Stimulated activated CD8-positive, alpha-beta memory T cell treated with anti-CD3 and anti-CD28 coated beads, Interleukin-4, amount 100 ng/mL, for 48 hours (primary cell): Measurements from ENCODE around the gene HSPA1B.
A peak's percentile ranks its signal among the peaks of the same experiment; 100 is the strongest.
"Not testable (repeated sequence)": the region's sequence is repeated elsewhere in the genome, so short reads cannot be mapped to it uniquely, and the experiment has no call there.

ENCODE experiments used
- DNase-seq: peaks from one replicate; pipeline ENCODE4 v3.0.0-alpha.2; 2020

HSPA1B gene

DNA sequence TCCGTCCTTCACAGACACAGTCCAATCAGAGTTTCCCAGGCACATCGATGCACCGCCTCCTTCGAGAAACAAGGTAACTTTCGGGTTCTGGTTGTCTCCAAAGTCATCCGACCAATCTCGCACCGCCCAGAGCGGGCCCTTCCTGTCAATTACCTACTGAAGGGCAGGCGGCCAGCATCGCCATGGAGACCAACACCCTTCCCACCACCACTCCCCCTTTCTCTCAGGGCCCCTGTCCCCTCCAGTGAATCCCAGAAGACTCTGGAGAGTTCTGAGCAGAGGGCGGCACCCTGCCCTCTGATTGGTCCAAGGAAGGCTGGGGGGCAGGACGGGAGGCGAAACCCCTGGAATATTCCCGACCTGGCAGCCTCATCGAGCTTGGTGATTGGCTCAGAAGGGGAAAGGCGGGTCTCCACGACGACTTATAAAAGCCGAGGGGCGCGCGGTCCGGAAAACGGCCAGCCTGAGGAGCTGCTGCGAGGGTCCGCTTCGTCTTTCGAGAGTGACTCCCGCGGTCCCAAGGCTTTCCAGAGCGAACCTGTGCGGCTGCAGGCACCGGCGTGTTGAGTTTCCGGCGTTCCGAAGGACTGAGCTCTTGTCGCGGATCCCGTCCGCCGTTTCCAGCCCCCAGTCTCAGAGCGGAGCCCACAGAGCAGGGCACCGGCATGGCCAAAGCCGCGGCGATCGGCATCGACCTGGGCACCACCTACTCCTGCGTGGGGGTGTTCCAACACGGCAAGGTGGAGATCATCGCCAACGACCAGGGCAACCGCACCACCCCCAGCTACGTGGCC is at the start of gene HSPA1B:
Gene HSPA1B, plus strand, starts transcription at position 453 of the 794 bp plus-strand sequence. Its CDS starts 213 bp downstream, at position 666.
- DNase-seq: peak; percentile 93

DNA sequence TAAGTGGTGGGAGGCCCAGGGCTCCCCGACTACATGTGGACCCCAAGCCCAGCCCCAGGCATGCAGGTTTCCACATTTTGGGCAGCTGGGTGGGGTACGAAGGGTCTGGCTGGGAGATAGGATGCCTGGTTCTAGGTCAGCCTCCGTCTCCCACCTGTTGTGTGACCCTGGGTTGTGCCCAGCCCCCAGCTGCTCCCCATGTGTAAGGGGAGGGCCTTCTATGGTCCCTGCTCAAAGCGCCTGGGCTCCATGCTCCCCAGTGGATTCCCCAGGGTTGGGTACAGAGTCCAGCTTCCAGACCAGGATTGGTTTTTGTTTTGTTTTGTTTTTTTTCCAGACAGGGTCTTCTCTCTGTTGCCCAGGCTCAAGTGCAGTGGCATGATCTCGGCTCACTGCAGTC is 49.3 kb upstream of the HSPA1B start:
- no peak for DNase-seq

GRCh38 chr6:31778999-31779885 is 48.3 kb upstream of the HSPA1B start:
- no peak for DNase-seq

DNA sequence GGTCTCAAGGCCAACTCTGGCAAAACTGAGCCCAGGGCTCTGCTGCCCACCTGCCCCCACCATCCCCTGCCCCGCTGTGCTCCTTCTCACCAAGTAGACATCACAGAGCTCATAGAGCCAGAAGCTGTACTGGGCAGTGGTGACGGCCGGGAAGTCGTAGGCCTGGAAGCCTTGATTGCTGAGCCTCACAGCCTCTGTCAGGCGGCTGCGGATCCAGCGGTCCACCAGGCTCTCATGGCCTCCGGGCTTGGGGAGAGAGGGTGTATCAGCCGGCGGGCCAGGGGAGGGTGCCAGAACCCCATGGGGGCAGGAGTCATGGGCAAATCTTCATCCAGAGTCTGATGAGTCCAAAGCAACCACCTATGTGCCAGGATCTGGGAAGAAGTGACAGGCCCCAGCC is 47.6 kb upstream of the HSPA1B start:
- no peak for DNase-seq

DNA sequence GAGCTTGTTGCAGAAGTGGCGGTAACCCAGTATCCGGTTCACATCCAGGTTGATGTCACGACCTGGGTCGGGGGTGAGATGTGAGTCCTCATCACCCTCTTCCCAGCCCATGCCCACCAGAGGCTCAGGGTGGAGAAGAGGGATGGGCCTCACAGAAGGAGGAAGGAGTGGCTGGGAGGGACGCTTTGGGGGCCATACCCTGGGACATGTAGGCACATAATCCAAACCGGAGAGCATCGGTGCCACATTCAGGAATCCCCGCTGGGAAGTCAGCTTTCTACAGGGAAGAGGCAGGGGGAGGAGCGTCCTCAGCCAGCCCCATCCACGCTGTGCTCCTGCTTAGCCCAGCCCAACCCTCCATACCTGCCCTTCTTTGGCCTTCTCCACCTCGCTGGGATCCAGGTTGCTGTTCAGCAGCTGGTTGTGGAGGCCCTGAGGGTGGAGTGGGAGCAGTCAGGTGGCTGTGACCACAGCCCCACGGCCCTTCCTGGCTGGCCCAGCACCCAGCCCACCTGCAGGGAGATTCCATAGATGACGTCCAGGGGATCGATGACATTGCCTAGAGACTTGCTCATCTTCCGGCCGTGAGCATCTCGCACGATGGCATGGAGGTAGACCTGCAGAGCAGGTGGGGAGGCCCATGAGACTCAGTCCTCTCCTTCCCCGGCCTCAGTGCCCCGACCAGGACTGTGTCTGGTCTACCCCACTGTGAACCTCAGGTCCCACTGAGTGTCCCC is 46.9 kb upstream of the HSPA1B start:
- DNase-seq: no peak

DNA sequence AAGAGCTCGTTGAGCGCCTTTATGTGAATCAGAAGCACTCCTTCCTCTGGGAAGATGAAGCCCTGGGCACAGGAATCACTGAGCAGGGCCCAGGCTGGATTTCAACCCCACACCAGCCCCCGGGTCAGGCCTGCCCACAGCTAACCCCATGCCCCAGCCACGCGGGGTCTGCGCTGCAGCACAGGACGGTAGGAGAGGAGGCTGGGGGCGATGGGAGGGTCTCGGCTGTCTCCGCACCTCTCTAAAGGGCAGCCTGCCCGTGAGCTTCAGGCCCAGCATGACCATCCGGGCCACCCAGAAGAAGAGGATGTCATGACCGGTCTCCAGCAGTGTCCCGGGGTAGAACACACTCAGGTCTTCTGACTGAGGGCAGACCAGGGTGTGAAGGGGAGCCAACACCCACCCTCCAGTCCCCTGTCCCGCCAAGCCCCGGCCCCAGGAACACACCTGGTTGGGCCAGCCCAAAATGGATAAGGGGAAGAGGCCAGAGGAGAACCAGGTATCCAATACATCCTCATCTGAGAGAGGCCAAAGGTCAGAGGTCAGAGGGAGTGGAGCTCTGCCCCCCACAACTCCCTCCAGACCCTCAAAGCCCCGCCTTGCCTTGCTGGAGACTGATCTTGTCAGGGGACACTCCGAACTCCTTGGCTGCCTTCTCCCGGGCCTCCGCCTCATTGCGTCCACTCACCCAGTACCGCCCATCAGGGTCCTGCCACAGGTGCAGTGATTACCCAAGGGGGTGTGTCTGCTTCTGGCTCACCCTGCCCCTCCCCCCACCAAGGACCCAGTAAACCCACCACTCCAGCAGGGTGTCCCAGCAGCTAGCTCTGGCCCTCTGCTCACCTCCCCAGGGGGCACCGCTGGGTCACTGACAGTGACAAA is 46.1 kb upstream of the HSPA1B start:
- DNase-seq: no peak

DNA sequence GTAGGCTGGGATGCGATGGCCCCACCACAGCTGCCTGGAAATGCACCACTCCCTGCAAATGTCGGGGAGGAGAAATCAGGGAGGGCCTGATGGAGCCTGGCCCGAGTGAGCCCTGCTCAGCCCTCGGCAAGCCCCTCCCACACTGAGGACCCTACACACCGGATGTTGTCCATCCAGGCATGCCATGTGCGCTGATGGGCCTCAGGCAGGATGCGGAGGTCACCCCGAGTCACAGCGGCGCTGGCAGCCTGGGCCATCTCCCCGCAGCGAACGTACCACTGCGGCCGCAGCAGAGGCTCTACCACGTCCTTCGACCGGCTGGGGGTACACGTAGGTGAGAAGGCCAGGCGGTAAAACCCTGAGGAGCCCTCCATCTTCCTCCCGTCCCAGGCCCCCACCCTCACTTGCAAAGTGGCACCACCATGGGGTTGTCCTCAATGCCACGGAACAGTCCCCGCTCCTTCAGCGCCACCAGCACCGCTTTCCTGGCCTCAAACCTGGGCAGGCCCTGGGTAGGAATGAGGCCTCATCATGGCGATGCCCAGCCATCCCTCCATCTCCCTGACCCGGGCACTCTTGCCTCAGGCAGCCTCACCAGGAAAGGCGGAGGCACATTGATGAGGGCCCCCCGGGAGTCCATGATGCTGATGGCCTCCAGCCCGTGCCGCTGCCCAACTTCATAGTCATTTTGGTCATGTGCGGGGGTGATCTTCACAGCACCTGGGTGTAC is 45.2 kb upstream of the HSPA1B start:
- no peak for DNase-seq

DNA sequence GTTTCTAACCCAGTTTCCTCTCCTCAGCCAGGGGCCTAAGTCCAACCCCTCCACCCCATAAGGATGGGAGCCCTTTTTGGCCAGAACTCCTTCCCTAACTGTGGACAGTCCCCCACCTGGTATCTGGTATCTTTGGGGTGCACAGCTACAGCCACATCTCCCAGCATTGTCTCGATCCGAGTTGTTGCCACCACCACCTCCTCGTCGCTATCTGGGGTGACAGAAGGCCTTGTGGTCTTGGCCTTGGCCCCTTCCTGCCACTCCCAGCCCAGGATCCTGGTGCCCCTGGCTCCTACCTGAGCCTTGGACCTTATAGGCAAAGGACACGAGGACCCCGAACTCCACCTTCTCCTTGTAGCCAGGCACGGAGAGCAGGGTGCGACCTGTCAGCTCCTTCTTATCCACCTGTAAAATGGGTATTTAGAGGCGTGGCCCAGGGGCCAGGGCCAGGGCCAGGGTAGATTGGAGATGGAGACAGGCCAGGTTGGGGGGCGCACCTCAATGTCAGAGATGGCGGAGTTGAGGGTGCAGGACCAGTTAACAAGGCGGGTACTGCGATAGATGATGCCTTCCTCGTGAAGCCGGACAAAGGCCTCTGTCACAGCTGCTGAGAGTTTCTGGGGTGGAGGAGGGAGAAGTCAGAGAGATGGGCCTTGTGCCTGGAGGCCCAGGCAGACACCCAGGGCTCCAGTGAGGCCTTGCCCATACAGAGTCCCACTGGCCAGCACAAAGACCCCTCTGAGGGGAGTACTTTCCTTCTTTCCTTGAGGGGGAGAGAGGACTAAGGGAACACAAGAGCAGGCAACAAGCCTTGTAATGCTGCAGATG is 43.2 kb upstream of the HSPA1B start:
- DNase-seq: no peak

GRCh38 chr6:31785475-31785874 is 42.1 kb upstream of the HSPA1B start:
- no peak for DNase-seq

DNA sequence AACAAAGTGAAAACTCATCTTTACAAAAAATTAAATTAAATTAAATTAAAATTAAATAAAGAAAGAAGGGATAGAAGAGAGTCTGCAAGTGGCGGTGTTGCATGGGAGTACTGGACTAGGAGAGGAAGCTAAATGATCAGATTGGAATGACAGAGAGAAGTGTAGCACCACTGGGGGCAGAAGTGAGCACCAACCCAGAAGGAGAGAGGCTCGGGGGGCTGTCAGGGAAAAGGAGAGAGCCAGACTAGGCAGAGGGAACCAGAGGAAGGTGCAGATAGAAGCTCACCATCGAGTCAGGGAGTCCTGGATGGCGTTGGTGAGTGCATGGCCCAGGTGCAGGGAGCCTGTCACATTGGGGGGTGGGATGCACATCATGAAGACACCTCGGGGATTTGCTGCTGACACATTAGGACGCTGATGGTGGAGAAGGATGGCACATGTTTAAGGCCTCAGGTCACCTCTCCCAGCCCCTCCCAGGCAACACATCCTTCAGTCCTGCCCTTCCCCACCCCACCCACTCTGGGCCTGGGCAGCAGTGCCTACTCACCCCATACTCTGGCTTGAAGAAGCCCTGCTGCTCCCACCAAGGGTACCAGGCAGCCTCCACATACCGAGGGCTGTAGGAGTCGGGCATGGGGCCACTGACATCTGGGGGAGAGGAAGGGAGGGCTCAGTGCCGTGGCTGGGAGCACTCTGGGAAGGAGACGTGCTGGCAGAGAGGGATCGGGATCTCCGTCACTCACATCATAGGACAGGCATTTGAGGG is 36.0 kb upstream of the HSPA1B start:
- DNase-seq: peak; percentile 72

DNA sequence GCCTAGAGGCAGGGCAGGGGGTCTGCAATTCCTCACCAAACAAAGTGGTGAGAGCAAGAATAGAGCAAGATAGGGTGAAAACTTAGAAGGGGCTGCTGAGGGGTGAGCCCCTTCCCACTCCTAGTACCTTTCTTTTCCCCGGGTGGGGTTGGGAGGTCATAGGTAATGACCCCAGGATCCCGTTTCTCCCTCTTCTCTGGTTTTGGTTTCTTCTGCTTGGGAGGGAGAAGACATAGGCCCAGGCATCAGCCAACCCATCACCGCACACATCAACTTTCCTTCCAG is 35.5 kb upstream of the HSPA1B start:
- DNase-seq: no peak

GRCh38 chr6:31792761-31793171 is 34.8 kb upstream of the HSPA1B start:
- DNase-seq: no peak

DNA sequence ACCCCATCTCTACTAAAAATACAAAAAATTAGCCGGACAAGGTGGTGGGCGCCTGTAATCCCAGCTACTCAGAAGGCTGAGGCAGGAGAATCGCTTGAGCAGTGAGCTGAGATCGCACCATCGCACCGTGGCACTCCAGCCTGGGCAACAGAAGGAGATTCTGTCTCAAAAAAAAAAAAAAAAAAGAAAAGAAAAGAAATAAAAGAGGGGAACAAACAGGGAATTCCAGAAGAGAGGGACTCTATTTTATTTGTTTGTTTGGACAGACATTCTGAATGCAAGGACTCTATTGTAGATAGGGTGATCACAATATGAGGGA is 33.7 kb upstream of the HSPA1B start:
- not testable (repeated sequence) for DNase-seq

- DNase-seq: no peak
Measured at GRCh38 chr6:31794294-31794865, 33.2 kb upstream of the HSPA1B start.

GRCh38 chr6:31794866-31795615 is 32.5 kb upstream of the HSPA1B start:
- no peak for DNase-seq

GRCh38 chr6:31795616-31796298 is 31.8 kb upstream of the HSPA1B start, which contains the start of gene VARS1:
VARS1 (minus strand) TSS chr6:31795752; CDS start chr6:31795217, 535 bp downstream.
- peak; percentile 90 for DNase-seq

DNA sequence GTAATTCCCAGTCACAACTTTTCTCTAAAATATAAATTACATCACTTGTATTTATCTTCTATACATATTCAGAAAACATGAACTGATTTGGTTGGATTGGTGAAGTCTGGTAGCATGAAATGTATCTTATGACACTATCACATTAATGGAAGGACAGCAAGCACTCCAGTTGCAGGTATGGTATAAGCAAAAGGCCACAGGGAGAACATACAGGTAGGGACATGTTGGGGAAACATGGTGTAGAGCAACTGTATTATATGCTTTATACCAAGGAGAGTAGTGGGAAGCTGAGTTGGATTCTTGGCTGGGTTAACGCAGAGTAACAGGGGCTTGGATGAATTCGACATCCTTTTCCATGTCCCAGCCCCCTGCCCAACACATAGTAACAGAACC is 30.5 kb upstream of the HSPA1B start:
- DNase-seq: no peak

DNA sequence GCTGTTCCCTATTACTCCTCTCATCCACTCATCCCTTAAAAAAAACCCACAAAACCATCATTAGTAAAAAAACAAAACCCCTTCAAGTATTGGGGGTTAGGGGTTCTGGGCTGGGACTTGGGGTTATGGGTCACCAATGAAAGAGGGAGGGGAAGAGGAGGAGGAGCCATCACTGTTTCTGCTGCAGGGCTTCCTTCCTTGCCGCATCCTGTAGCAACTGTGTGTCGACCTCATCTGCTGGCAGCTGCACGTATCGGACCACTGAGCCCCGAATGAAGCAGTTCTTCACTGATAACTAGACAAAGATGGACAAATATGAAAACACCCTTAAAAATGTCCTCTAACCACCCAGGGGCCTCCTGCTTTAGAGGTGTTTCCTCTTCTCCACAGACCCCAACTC is 29.9 kb upstream of the HSPA1B start:
- DNase-seq: no peak
